NCI-H82 treated with DMSO at 0.1 percent for 48 hours (cell line): Measurements from ENCODE around the gene EEF1E1.

ENCODE experiments used
- DNase-seq: peaks from one replicate; lab custom pipeline; 2025; ENCODE audit not compliant: unreplicated experiment; lab: John Stamatoyannopoulos, UW

Gene EEF1E1

DNA sequence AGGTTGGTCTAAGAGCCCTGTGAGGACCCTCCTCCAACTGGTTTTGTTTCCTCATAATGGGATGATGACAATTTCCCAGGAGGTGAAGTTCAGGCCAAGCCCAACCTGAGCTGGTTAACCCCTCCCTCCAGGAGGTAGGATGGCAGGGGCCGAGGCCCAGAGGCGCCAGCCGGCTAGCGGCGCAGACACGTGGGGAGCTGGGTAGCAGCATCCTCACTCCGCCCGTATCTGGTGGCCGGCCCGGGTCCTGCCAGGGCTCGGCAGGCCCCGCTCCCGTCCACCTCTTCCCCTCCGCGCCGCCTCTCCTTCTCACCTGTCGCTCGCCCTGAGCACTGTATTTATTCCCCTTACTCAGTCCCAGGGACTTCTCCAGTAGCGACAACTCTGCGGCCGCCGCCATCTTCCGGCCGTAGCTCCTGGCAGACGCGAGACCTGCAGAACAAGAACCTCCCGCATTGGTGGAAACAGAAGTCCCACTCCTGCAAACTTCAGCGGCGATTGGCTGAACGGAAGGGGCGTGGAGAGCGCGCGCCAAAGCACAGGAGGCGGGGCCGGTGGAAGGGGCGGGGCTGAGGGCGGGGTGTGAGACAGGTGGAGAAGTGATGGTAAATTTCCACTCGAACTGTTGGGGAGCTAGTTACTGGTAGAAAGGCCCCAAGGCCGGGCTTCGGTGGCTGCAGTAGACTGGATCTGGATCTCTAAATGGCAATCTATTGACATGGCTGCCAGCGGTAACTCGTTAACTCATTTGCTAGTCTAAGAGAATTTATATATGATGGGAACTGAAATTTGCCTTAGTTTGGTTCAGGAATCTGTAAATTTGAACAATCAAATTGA, at the start of gene EEF1E1:
Gene EEF1E1 (minus strand): TSS at position 427 of the 837 bp plus-strand sequence. CDS start 27 bp downstream, at position 400.
- DNase-seq = peak; percentile 85

DNA sequence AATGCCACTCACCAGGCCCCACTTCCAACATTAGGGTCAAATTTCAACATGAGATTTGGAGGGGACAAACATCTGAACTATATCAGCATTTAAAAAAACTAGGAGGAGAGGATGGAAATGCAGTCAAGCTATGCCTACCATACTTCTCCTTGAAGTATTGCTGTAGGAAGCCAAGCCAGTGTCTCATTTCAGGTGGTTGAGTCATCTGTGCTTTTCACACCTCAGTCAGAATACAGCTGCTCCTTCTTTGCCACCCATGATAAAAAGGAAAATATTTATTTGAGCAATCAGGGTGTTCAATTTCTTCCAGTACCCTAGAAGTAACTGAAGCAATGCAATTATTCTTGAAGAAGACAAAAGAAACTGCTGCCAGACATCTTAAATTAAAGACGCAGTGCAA, 47.0 kb upstream of the EEF1E1 start:
- DNase-seq = no peak

DNA sequence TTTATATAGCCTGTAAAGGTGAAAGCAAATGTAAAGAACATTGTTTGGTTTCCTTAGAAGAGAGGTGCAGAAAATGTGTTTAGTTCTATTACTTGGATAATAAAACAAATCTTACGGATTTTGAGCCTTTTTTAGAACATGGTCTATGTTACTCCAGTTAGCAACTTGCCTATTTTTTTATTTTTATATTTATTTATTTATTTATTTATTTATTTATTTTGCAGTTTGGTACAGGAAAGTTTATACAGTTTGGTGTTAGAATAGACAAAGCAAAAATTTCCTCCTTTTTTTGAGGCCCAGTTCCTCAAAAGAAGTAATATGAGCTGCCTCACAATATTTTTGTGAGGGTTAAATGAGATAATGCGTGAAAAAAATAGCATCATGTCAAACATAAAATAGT, 41.6 kb upstream of the EEF1E1 start:
- DNase-seq = no peak

DNA sequence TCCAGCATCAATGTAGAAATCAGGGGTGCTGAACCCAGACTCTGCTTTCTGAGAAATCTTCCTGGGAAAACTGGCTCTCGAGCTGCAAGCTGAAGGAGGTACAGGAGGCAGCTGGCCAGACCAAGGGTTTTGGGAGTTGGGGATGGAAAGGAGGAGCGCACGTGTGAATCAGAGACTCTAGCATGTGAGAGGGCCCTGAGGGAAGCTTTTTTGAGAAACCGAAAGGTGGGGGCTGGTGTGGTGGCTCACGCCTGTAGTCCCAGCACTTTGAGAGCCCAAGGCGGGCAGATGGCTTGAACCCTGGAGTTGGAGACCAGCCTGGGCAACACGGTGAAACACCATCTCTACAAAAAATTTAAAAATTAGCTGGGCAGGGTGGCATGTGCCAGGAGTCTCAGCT, 37.1 kb upstream of the EEF1E1 start:
- no peak for DNase-seq

DNA sequence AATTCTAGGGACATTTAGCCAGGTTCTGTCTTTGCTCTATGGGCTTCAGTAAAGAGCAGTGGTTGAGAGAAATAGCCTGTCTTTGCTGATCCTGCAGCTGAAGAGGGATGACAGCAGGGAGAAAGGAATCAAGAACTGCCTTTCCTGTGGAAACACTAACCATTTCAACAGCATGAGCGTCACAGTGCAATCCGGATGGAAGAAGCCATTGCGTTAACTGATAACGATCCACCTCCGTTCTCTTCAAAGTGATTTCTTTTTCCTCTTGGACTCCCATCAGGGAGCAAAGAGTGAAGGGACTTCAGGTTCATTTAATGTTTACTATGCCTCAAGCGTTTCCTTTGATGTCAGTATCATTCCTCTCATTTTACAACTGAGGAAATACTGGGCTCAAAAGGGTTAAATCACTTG, 35.2 kb upstream of the EEF1E1 start:
- no peak for DNase-seq

DNA sequence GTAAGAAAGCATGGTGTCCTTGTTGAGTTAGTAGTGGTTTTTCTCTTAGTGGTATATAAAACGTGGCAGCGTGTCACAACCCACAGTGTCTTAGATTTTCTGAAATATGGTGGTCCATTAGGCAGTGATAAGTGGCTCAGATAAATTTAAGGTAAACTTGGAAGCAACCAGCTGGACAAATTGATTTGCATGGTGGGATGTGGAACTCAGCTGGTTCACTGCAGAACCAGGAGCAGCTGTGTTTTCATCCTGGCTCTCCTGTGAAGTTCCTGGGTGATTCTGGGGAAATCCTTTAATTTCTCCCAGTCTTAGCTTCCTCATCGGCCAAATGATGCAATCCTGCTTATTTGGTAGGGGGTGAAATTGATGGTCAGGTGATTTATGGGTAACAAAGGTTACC, 32.9 kb upstream of the EEF1E1 start:
- DNase-seq = no peak

DNA sequence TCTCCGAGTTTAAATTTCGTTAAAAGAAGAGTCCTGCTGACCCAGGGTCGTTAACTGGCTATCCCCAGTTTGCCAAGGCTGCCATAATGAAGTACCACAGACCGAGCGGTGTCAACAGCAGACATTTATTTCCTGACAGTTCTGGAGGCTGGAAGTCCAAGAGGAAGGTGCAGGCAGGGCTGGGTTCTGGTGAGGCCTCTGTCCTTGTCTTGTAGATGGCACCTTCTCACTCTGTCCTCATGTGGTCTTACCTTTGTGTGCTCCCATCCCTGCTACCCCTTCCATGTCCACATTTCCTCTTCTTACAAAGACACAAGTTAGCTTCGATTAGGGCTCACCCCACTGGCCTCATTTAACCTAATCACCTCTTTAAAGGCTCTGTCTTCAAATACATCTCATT, 29.8 kb upstream of the EEF1E1 start:
- no peak for DNase-seq

DNA sequence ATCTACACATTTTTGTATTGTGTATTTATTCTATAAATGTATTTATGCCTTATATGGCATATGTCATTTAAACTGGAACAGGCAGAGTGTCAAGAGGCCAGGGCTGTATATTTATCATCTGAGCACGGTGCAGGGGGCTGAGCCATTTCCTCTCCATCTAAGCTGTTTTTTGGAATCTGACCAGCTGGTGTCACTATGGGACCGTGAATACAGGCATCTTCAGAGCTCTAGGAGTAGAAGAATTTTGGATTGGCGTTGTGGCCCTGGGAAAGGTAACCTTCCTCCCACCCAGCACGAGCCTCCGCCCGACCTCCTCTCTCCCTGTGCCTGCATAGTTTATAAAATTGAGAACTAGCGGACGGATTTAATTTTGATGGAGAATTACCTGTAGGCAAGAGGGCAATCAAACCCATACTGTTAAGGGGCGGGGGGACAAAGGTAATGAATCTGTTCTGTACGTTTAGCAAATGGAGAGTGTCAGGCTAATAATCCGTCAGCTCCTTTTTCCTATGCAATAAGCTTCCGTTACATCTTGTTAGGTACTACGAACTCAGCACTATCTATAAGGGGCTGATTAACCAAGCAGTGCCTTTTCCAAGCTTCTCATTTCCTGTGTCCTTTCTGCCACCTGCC, 29.0 kb upstream of the EEF1E1 start:
- DNase-seq = no peak

DNA sequence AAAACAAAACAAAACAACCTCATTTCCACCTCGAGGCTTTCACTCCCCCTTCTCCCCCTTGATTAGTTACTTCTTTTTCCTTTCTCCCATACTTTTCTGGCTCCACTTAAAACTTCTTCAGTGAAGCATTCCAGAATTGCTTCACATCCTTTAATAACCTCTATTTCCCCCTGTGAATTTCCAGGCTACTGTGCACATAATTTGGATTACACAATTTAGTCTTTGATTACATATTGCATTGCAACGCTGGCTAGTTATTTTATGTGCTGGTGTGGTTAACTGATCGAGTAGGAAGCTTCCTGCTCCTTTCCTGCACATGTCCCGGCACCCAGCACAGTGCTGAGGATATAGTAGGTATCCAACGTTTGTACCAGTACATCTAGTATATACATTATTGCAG, 28.1 kb upstream of the EEF1E1 start:
- DNase-seq = no peak

DNA sequence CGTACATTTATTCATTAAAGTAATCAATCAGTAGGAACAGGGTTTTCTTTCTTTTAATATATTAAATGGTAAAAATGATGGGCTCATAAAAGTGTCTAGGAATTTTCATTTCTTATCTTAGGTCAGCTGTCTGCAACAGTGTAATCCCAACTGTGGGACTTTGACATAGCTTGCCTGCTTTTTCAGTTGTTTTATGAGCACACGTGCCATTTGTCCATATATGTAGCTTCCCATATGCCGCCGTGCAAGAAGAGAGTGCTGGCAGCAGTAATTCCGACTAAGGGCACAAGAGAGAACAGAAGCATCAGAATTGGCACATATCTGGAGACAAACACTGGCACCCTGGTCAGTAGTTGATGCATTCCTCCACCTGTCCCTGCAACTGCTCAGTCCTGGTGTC, 20.9 kb upstream of the EEF1E1 start:
- DNase-seq = no peak

DNA sequence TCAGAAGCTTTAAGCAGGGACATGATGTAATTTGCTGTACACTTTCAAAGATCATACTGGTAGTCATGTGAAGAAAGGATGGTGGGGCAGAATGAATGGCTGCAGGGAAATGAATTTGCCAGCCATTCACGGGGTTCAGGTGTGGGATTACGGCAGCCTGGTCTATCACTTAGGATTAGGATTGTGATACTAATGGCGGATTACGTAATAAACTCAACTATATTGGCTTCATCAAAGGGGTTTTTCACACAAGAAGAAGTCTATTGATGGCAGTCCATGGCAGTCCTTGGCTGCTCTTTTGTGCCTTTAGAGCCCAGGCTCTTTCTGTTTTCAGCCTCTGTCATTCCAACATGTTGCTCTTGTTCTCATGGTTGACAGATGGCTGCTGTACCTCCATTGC, 12.6 kb upstream of the EEF1E1 start:
- no peak for DNase-seq

DNA sequence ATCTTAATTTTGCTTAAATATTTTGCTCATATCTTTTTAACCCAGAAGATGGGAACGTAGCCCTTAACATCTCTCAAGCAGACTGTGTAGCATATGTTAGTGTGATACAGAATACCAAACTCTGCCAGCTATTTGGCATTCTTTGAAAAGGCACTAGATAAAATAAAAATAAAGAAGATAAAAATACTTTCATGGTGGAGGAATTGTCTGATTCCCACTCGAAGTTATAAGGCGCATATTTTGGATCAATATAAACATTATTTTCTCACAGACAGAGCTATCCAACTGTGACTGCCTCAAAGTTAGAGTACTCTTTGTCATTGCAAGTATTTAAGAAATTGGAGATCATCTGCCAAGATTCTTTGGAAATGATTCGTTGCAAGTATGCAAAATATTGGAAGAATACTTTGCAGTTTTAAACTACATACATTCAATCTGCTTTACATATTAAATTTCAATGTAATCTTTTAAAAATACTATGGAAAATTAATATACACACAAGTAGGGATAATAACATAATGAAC, 10.8 kb upstream of the EEF1E1 start:
- DNase-seq = no peak

DNA sequence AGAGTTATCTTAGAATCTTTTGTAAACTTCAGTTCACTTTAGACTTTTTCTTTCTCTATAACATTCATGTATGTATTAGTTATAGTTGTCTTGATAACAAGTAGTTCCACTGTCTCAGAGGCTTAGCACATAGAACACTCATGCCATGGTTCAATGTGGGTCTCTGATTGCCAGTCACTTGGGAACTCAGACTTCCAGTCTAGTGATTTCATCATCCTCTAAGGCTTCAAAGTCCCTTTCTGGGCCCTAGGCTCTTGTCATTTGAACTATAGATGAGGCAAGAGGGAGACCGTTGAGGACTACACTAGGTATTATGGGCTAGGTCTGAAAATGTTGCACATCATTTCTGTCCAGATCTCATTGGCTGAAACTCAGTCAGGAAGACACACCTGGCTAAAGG, 8.4 kb upstream of the EEF1E1 start:
- no peak for DNase-seq

DNA sequence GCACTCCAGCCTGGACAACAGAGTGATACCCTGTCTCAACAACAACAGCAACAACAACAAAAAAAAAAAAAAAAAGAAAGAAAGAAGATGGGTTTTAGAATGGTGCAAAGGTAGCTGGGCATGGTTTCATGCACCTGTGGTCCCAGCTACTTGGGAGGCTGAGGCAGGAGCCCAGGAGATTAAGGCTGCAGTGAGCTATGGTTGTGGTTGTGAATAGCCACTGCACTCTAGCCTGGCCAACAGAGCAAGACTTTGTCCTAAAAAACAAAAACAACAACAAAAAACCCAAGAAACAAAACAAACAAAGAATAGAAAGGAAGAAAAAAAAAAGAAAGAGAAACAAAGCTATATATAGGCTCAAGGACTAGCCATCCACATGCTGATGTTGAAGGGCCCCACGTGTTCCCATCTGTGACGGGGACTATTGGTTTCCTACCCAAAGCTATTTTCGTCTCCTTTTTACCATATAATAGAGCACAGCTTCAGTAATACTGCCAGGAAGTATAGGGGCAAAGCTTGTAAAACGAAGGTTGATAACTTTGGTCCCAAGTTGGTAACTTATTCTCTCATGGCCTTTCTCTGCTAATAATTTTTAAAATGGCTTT, 7.9 kb upstream of the EEF1E1 start:
- no peak for DNase-seq

DNA sequence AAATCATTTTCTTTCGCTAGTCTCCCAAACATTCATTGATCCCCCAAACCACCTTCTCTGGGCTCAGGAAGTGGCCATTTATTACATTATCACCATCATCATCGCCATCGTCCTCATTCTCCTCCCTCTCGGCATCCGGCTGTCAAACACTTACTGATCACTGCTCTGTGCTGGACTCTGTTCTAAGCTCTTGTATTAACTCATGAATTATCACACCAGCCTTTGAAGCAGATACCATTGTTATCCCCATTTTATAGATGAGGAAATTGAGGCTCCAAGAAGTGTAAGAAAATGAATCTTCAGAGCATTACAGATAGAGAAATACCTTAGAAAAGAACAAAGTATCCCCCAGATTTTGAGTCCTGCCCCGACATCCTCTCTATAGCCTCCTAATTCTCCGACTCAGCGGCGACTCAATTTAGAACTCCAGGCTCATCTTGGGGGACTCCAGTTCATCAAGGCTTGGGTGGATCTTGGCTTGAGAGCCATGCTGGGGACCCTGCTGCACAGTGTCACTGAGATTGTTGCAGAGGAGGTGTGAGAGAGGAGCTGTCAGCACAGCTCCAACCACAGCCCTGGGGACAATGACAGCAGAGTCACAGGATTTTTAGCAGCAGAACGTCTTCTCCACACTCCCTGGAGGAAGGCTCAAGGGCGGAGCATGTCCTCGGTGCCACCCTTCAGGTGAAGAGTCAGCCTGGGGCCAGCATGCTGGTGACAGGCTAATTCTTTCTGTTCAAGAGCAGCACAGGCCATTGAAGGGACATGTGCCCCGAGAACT, 6.6 kb upstream of the EEF1E1 start:
- no peak for DNase-seq

DNA sequence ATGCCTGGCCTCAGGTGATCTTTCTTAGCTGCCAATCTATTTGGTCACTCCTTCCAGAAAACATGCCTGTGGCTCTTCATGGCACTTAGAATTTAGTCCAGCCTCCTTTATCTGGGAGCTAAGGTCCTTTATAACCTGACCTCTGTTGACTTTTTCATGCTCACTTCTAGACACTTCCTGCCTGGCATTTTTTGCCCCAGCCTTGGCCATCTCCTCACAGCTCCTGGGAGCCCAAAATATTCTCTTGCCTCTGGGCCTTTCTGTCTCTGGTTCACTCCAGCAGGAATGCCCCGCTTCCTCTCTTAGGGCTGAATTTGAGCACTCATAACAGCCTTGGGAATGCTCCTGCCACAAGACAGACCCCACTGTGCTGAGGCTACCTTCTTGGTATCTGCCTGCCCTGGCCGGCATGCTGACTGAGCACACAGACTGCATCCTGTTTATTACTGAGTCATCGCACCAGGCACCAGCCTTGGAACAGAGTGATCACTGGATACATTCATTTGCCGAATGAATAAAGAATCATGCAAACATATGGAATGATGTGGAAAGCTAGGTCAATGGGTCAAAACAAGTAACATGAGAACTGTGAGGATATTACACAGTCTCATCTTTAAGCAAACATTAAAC, 5.8 kb upstream of the EEF1E1 start:
- no peak for DNase-seq

DNA sequence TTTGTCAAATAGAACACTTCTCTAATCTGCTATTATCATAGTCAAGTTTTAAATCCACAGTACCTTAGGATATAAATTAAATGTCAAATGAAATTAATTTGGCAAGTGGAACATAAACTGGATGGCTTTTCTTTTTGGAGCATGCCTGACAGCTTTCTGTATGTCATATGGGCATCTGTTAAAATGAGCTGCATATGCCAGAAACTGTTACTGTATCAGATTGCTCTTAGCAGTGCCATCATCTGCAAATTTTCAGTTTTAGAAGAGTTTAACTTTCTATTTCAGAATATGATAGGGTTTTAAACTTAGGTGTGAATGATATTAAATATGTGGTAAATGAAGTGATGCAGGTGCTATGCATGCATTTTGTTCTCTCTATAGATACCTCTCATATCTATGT, 3.4 kb upstream of the EEF1E1 start:
- DNase-seq = no peak

DNA sequence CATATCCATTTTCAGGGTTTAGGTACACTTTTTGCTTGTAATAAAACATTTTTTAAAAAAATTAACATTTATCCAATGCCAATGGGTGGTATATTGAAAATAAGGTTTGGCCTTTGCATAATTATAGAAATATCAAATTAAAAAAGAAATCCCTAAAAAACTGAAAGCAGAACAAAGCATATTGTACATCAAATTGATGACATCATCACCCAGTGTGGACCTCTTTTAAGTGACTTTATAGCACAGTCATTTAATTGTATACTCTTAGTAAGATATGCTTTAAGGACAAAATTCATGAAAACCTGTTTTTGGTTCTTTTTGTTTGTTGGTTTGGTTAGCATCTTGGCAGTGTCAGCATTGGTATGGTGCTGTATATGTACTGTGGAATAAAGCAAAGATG, 1.4 kb upstream of the EEF1E1 start:
- no peak for DNase-seq

DNA sequence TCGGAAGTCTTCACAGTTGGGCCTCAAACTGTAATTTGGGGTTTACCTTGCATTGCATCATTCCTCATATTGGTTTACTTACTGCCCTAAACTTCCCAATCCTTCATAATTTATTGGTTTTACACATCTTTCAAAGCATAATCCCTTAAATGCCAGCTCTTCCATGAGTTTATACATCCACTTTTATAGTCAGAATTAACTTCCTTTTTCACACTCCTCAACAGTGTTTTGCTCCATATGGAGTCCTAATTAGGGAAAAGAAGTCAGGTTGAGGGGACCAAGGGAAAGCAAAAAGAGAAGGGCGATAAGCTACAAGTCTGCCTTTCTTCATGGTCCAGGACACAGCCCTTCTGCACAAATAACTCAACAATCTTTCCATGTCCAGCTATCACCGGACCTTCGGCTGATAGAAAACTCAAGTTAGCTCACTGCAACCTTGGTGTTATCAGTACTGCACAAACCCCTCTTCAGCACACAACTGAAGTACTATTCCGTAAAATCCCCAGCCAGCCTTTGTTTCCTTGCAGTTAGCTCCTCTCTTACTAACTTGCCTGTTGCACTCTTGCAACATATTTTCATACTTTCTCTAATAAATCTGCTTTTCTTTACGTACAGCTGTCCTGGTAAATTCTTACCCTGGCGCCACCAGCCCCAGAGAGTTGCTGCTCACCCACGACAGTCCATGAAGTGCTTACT, 2.0 kb downstream of the EEF1E1 start:
- no peak for DNase-seq

DNA sequence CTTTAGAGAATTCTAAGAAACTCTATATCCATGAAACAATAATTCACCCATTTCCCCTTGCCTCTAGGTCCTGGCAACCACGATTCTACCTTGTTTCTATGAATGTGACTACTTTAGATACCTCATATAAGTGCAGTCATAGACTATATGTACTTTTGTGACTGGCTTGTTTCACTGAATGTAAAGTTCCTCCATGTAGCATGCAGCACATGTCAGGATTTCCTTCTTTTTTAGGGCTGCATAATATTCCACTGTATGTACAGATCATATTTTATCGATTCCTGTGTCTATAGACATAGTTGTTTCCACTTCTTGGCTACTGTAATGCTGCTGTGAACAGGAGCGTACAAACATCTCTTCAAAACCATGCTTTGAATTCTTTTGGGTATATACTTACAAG, 11.7 kb downstream of the EEF1E1 start:
- DNase-seq = no peak
